ENCODE results near the gene CBX2.

The CBX2 gene

DNA sequence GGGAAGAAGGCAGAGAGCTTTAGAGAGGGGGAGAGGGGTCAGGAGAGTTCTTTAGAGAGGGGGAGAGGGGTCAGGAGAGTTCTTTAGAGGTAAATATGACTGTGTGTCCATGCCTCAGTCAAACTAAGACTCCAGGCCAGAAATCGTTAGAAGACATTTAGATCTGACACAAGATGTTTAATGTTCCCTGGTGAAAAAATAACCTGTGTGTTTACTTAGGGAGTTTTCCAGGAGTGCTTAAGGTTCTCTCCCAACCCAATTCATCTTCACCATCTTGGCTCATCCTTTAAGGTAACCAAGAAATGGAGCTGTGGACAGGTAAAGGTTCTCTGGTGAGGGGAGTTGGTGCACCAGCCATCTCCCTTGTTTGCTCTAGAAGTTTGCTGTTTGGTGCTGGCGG lies 51.5 kb downstream of the CBX2 start:
- H3K9me3 ChIP-seq (ENCODE audit: insufficient read depth, low read length, severe bottlenecking) = no peaks in the 10 kb centered on the region
- ATAC-seq (ENCODE audit: insufficient read depth, low read depth) (no peak), DNase-seq (no peak)
- H3K4me3 ChIP-seq (ENCODE audit: low read depth in 1 of 2, low read length in 2 of 2) = no peak overlapping the region
- TF ChIP-seq EZH2 (IDR thresholded peaks at IDR 0.05; ENCODE audit: borderline replicate concordance, low read depth, low read length, severe bottlenecking) = no peak
- TF ChIP-seq, protein P1, sequence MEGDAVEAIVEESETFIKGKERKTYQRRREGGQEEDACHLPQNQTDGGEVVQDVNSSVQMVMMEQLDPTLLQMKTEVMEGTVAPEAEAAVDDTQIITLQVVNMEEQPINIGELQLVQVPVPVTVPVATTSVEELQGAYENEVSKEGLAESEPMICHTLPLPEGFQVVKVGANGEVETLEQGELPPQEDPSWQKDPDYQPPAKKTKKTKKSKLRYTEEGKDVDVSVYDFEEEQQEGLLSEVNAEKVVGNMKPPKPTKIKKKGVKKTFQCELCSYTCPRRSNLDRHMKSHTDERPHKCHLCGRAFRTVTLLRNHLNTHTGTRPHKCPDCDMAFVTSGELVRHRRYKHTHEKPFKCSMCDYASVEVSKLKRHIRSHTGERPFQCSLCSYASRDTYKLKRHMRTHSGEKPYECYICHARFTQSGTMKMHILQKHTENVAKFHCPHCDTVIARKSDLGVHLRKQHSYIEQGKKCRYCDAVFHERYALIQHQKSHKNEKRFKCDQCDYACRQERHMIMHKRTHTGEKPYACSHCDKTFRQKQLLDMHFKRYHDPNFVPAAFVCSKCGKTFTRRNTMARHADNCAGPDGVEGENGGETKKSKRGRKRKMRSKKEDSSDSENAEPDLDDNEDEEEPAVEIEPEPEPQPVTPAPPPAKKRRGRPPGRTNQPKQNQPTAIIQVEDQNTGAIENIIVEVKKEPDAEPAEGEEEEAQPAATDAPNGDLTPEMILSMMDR (IDR thresholded peaks at IDR 0.05; ENCODE audit: borderline replicate concordance, extremely low read depth, low read length, poor library complexity, severe bottlenecking) = no peak
- no peak overlapping the region for H3K9ac ChIP-seq (ENCODE audit: low read depth, low read length)
- H2AFZ ChIP-seq (ENCODE audit: low read depth, low read length) = no peak overlapping the region
- peaks cover 17% of the 10 kb centered on the region for H3K36me3 ChIP-seq (ENCODE audit: insufficient read depth, low read length)
- no peak overlapping the region for H3K4me2 ChIP-seq (ENCODE audit: insufficient read depth, low read length)
- H3K4me1 ChIP-seq (ENCODE audit: insufficient read depth, low read length) = peaks cover 7% of the 10 kb centered on the region; the same call in 1 of the 2 replicates
- H3K27ac ChIP-seq (ENCODE audit: low read length) = no peak overlapping the region
- H3K79me2 ChIP-seq (ENCODE audit: insufficient read depth, low read length) = peaks cover 14% of the 10 kb centered on the region
- peaks cover 36% of the 10 kb centered on the region for H4K20me1 ChIP-seq (ENCODE audit: insufficient read depth, low read length)
- H3K27me3 ChIP-seq (ENCODE audit: insufficient read depth, low read length, poor library complexity) = no peaks in the 10 kb centered on the region

DNA sequence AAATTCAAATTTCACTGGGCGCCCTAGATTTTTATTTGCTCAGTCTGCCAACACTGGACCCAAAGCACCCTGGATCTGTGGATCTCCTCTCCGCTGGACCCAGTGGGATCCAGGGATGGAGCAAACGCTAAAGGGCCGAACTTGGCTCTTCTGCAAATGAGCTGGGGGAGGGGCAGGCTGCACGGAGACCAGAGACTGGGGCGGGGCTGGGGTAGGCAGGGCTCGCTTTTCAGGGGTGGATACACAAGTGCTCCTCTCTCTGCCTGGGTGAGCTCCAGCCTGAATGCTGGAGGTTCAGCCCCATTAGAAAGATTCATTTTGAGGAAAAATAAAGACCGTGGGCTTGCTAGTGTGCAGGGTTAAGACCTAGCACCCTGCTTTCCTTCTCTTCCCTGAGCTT lies 52.4 kb downstream of the CBX2 start:
- Histone ChIP-seq H3K27ac (ENCODE audit: low read length) (no peak overlapping the region), H3K4me2 (ENCODE audit: insufficient read depth, low read length) (no peak overlapping the region), H3K4me3 (ENCODE audit: low read depth in 1 of 2, low read length in 2 of 2) (no peak overlapping the region), H2AFZ (ENCODE audit: low read depth, low read length) (no peak overlapping the region), H4K20me1 (ENCODE audit: insufficient read depth, low read length) (peaks cover 44% of the 10 kb centered on the region), H3K27me3 (ENCODE audit: insufficient read depth, low read length, poor library complexity) (no peaks in the 10 kb centered on the region), H3K79me2 (ENCODE audit: insufficient read depth, low read length) (peaks cover 23% of the 10 kb centered on the region), H3K9ac (ENCODE audit: low read depth, low read length) (no peak overlapping the region), H3K4me1 (ENCODE audit: insufficient read depth, low read length) (peaks cover 15% of the 10 kb centered on the region), H3K9me3 (ENCODE audit: insufficient read depth, low read length, severe bottlenecking) (no peaks in the 10 kb centered on the region), H3K36me3 (ENCODE audit: insufficient read depth, low read length) (peaks cover 25% of the 10 kb centered on the region)
- no peak for DNase-seq
- no peak for TF ChIP-seq EZH2 (IDR thresholded peaks at IDR 0.05; ENCODE audit: borderline replicate concordance, low read depth, low read length, severe bottlenecking)
- TF ChIP-seq, protein P1 (IDR thresholded peaks at IDR 0.05; ENCODE audit: borderline replicate concordance, extremely low read depth, low read length, poor library complexity, severe bottlenecking) = no peak
- ATAC-seq (ENCODE audit: insufficient read depth, low read depth) = no peak

DNA sequence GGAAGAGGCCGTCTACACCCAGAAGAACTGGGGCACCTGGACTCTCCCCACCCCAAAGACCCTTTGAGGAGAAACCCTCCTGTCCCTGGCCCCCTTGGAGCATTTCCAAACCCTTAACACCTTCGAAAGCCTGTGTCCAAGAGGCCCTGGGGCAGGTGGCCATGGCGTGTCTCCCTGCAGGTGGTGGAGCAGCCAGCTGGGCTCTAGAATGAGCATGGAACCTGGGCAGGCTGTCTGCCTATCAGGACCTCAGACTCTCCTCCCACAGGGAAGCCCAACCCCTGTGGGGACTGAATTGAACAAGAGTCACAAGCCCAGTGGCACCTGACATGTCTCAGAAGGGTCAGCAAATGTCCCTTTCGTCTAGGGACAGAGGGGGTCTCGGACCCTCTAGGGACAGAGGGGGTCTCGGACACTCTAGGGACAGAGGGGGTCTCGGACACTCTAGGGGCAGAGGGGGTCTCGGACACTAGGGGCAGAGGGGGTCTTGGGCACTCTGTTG lies 52.9 kb downstream of the CBX2 start:
- Histone ChIP-seq H3K9me3 (ENCODE audit: insufficient read depth, low read length, severe bottlenecking) (no peaks in the 10 kb centered on the region), H3K4me3 (ENCODE audit: low read depth in 1 of 2, low read length in 2 of 2) (no peak overlapping the region), H3K36me3 (ENCODE audit: insufficient read depth, low read length) (peaks cover 30% of the 10 kb centered on the region), H3K27ac (ENCODE audit: low read length) (no peak overlapping the region), H3K79me2 (ENCODE audit: insufficient read depth, low read length) (peaks cover 28% of the 10 kb centered on the region), H4K20me1 (ENCODE audit: insufficient read depth, low read length) (peaks cover 50% of the 10 kb centered on the region), H2AFZ (ENCODE audit: low read depth, low read length) (no peak overlapping the region), H3K4me2 (ENCODE audit: insufficient read depth, low read length) (no peak overlapping the region), H3K9ac (ENCODE audit: low read depth, low read length) (no peak overlapping the region), H3K27me3 (ENCODE audit: insufficient read depth, low read length, poor library complexity) (no peaks in the 10 kb centered on the region), H3K4me1 (ENCODE audit: insufficient read depth, low read length) (peaks cover 20% of the 10 kb centered on the region)
- TF ChIP-seq, protein P1 (IDR thresholded peaks at IDR 0.05; ENCODE audit: borderline replicate concordance, extremely low read depth, low read length, poor library complexity, severe bottlenecking) = no peak
- ATAC-seq (ENCODE audit: insufficient read depth, low read depth) = no peak
- DNase-seq = no peak

All from DND-41 (cell line).